Right lung (tissue), 5 donors: ENCODE data around the gene HYAL1. TPM values are rescaled to one million over a fixed set of nuclear protein-coding genes. Genes with fewer than 3 reads are reported as not detected.
"Not testable (repeated sequence)": the region's sequence is repeated elsewhere in the genome, so short reads cannot be mapped to it uniquely, and the experiment has no call there.

ENCODE experiments used
- DNase-seq, 2 donors: peaks; one replicate each; pipeline ENCODE4 v3.0.0-alpha.2; 2013
- polyA plus RNA-seq, 5 donors: library from polyadenylated mRNA; unstranded; fragments of 120-200 nt; gene quantifications; one replicate each; pipeline versions ENCODE4 v1.2.1 to v1.2.3, GENCODE V29; 2013; ENCODE audit warnings: inconsistent platforms in 1 of 5, low replicate concordance in 1 of 5; ENCODE audit not compliant: insufficient read length in 5 of 5, insufficient read depth in 1 of 5

The HYAL1 gene
- polyA plus RNA-seq, 5 donors, result 2.2 to 3.1 (median 2.5) TPM

GRCh38 chr3:50319181-50319893 is 16.0 kb upstream of the HYAL1 start:
- DNase-seq, result no peak

- DNase-seq, result no peak
Observed at GRCh38 chr3:50318615-50319014, 15.2 kb upstream of the HYAL1 start.

GRCh38 chr3:50318163-50318562 is 14.8 kb upstream of the HYAL1 start:
- no peak for DNase-seq

- no peak for DNase-seq
Observed at GRCh38 chr3:50317300-50317699, 13.9 kb upstream of the HYAL1 start.

GRCh38 chr3:50316657-50317242 is 13.4 kb upstream of the HYAL1 start:
- DNase-seq, result no peak

- no peak for DNase-seq
Observed at GRCh38 chr3:50314816-50315215, 11.4 kb upstream of the HYAL1 start.

GRCh38 chr3:50314342-50314741 is 11.0 kb upstream of the HYAL1 start:
- no peak for DNase-seq

- DNase-seq, result not testable (repeated sequence)
Observed at GRCh38 chr3:50312041-50312440, 8.7 kb upstream of the HYAL1 start.

GRCh38 chr3:50304601-50305000 is 1.2 kb upstream of the HYAL1 start:
- no peak for DNase-seq

- DNase-seq, result no peak
Observed at GRCh38 chr3:50302095-50303012, 1.0 kb downstream of the HYAL1 start.

GRCh38 chr3:50300681-50301254 is 2.6 kb downstream of the HYAL1 start:
- no peak for DNase-seq

GRCh38 chr3:50299929-50300680 is 3.3 kb downstream of the HYAL1 start:
- DNase-seq, result no peak

- no peak for DNase-seq
Observed at GRCh38 chr3:50299638-50299928, 3.8 kb downstream of the HYAL1 start.

GRCh38 chr3:50298836-50299637 is 4.3 kb downstream of the HYAL1 start, which contains the start of the genes HYAL3 and NAA80:
Gene HYAL3, minus strand, starts transcription at chr3:50299405. Its CDS starts 3,803 bp downstream, at chr3:50295602.
Gene NAA80, minus strand, starts transcription at chr3:50299405. Its CDS starts 1,942 bp downstream, at chr3:50297463.
- DNase-seq, result peak; percentile 100

- DNase-seq, result no peak
Observed at GRCh38 chr3:50297896-50298725, 5.3 kb downstream of the HYAL1 start.

GRCh38 chr3:50297384-50297775 is 6.0 kb downstream of the HYAL1 start:
- no peak for DNase-seq

GRCh38 chr3:50296721-50297383 is 6.5 kb downstream of the HYAL1 start:
- DNase-seq, result no peak

GRCh38 chr3:50295553-50296431 is 7.6 kb downstream of the HYAL1 start:
- DNase-seq, result no peak
